ENCODE results near the gene PRAC1.

DNA sequence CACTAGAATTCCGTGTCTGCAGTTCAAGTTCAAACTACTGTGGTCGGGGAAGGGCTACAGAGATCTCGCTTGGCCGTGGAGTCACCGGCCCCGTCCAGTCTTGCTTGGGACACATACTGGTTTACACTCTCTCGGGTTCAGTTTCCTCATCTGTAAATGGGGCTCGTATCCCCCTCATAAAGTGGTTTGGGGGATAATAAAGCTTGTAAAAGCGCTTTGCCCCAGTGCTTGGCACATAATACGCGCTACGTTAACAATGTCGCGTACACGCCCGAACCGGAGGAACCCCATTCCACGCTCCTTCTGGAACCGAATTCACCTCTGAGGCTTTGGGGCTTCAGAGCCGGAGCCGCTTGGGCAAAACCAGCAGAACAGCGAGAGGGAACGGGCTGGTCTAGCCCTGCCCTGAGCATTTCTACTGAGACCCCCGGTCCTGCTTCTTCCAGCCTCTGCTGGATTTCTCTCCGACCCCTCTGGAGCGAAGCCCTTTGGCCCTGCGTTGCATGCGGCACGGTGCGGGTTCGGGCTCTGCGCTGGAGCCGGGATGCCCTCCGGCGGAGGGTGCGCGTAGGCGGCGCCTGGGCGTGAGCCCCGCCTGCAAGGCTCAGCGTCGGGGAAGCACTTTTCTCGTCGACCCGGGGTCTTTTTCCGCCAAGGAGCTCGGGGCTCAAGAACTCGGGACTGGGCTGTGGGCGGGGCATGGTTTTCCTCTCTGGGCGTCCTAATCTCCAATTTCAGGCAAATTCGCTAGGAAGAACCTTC is 32.4 kb upstream of the PRAC1 start:
- TF ChIP-seq, protein P1, sequence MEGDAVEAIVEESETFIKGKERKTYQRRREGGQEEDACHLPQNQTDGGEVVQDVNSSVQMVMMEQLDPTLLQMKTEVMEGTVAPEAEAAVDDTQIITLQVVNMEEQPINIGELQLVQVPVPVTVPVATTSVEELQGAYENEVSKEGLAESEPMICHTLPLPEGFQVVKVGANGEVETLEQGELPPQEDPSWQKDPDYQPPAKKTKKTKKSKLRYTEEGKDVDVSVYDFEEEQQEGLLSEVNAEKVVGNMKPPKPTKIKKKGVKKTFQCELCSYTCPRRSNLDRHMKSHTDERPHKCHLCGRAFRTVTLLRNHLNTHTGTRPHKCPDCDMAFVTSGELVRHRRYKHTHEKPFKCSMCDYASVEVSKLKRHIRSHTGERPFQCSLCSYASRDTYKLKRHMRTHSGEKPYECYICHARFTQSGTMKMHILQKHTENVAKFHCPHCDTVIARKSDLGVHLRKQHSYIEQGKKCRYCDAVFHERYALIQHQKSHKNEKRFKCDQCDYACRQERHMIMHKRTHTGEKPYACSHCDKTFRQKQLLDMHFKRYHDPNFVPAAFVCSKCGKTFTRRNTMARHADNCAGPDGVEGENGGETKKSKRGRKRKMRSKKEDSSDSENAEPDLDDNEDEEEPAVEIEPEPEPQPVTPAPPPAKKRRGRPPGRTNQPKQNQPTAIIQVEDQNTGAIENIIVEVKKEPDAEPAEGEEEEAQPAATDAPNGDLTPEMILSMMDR (conservative IDR thresholded peaks at IDR 0.05), result no peak
- TF ChIP-seq EZH2 (IDR thresholded peaks at IDR 0.05; ENCODE audit: low read depth), result no peak
